Panc1 (cell line): Measurements from ENCODE around the gene SLC22A2. TPM values are rescaled to one million over a fixed set of nuclear protein-coding genes. Genes with fewer than 3 reads are reported as not detected.

Experiments
- ATAC-seq: fragments of 200-7000 bp; cut with Tn5 transposase; 2 replicates; pipeline ENCODE4 v1.9.1; 2020; ENCODE audit warnings: mild to moderate bottlenecking, moderate library complexity
- BruUV-seq: library from RNA; stranded (reverse); fragments of 400-500 nt; replicated peaks from 2 replicates; lab custom pipeline; 2021; lab: Mats Ljungman, UMichigan
- CTCF ChIA-PET: fragments of 300-600 bp; sonication (Branson Sonifier 250); formaldehyde crosslinking; loops from one replicate; lab custom pipeline; 2022; ENCODE audit warnings: antibody characterized with exemption; lab: Charles Lee
- POLR2A ChIA-PET: fragments of 300-600 bp; sonication (Branson Sonifier 250); formaldehyde crosslinking; loops from one replicate; lab custom pipeline; 2022; ENCODE audit warnings: antibody characterized with exemption; lab: Charles Lee
- DNase-seq: peaks from one replicate; pipeline ENCODE4 v3.0.0-alpha.2; 2010; ENCODE audit warnings: low read depth, low spot score
- H3K27ac ChIP-seq: 2 replicates; pipeline ENCODE4 v1.5.1; 2011; ENCODE audit warnings: mild to moderate bottlenecking, low read length, inconsistent platforms
- H3K27me3 ChIP-seq: fragments of 200-500 bp; sonication (Bioruptor generic); 2 replicates; pipeline ENCODE4 v1.6.0; 2014; ENCODE audit warnings: low read length, inconsistent platforms; ENCODE audit not compliant: control insufficient read depth, insufficient read depth
- H3K36me3 ChIP-seq: fragments of 200-500 bp; sonication (Bioruptor generic); 2 replicates; pipeline ENCODE4 v1.5.1; 2014; ENCODE audit warnings: inconsistent platforms, mild to moderate bottlenecking, low read length, moderate library complexity; ENCODE audit not compliant: control insufficient read depth, insufficient read depth
- H3K4me1 ChIP-seq: 2 replicates; pipeline ENCODE4 v1.5.1; 2011; ENCODE audit warnings: inconsistent platforms, mild to moderate bottlenecking, low read length, moderate library complexity; ENCODE audit not compliant: control insufficient read depth, insufficient read depth
- H3K4me3 ChIP-seq, 2 experiments: 2 replicates each; pipeline ENCODE4 v1.5.1; 2011 to 2012; ENCODE audit warnings: low read depth in 2 of 2, low read length in 2 of 2, mild to moderate bottlenecking in 2 of 2, inconsistent platforms in 1 of 2, moderate library complexity in 1 of 2
- H3K9me3 ChIP-seq: fragments of 200-500 bp; sonication (Bioruptor generic); 2 replicates; pipeline ENCODE4 v1.5.1; 2014; ENCODE audit warnings: low read depth, mild to moderate bottlenecking, inconsistent platforms, low read length, moderate library complexity; ENCODE audit not compliant: control insufficient read depth, insufficient read depth
- CTCF ChIP-seq: fragments of 450-650 bp; IDR thresholded peaks from 2 replicates; pipeline ENCODE4 v1.5.1; 2017; ENCODE audit warnings: mild to moderate bottlenecking
- POLR2AphosphoS5 ChIP-seq: IDR thresholded peaks from 2 replicates; pipeline ENCODE4 v1.6.1; 2012; ENCODE audit warnings: mild to moderate bottlenecking, low read depth, low read length, moderate library complexity
- REST ChIP-seq, 2 experiments: IDR thresholded peaks; 2 replicates each; pipeline ENCODE4 v1.6.1; 2011 to 2012; ENCODE audit warnings: low read depth in 2 of 2, control low read depth in 1 of 2, low read length in 1 of 2, mild to moderate bottlenecking in 1 of 2, moderate library complexity in 1 of 2; ENCODE audit not compliant: insufficient read depth in 1 of 2
- SIN3A ChIP-seq: IDR thresholded peaks from 2 replicates; pipeline ENCODE4 v1.6.1; 2012; ENCODE audit warnings: low read depth, mild to moderate bottlenecking, low read length, moderate library complexity, borderline replicate concordance; ENCODE audit not compliant: insufficient read depth
- TCF7L2 ChIP-seq: IDR thresholded peaks from 2 replicates; pipeline ENCODE4 v1.6.1; 2011; ENCODE audit warnings: mild to moderate bottlenecking, low read depth, low read length, inconsistent platforms
- in situ Hi-C: cut with HindIII; loops from 2 replicates; pipeline ENCODE4 v1.10.0; 2016; ENCODE audit warnings: low sequenced_read_pairs, low pct_unique_long_range_greater_than_20kb
- intact Hi-C: fragments of 100-400 bp; cut with micrococcal nuclease; formaldehyde crosslinking; loops from one replicate; pipeline ENCODE4 v1.10.0; 2022; ENCODE audit not compliant: unreplicated experiment
- total RNA-seq: library from RNA; stranded (reverse); gene quantifications from one replicate; pipeline ENCODE4 v1.2.1, GENCODE V29; 2021; ENCODE audit not compliant: unreplicated experiment

SLC22A2 gene
- total RNA-seq, 1 experiment from 2014 or later = not detected

DNA sequence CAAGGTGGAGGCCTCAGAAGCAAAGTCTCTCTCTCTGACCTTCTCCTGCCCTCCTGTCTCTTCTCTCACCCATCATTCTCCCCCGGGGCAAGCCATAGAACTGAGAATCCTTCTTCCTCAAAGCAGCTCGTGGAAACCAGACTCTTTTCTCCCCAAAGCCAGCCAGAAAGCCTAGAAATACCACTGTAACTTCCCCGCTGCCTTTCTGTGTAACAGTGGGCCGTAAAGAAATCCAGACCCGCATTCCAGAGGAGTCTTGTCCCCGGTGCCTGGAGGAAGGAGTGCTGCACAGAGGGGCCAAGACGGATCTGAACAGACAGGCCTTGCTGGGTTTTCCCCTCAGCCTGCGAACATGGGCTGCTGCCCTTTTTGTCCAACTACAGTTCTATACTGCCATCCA lies 977 bp upstream of the SLC22A2 start:
- intact Hi-C loops = no loop called here
- CTCF ChIA-PET = no interaction called here

DNA sequence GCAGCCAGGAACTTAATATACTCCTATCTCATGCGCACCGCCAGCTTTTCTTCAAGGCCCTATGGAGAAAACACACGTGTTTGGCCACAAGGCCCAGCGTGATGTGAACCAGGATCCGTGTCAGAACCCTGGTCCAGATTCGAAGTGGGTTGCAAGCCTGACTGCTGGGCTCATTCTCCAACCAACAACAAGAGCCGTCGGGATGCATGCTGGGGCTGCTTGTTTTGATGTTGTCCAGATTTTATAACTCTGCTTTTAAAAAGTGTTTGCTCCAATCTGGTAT lies 463 bp upstream of the SLC22A2 start:
- ChIA-PET POLR2A (no interaction called here), CTCF (no interaction called here)
- ATAC-seq (no peak), DNase-seq (no peak)
- no TSS peak for BruUV-seq
- in situ Hi-C loops = no loop called here
- H3K9me3 ChIP-seq = no peaks in the 10 kb centered on the region
- H3K36me3 ChIP-seq = no peaks in the 10 kb centered on the region
- no peaks in the 10 kb centered on the region for H3K27me3 ChIP-seq
- H3K27ac ChIP-seq = no peak overlapping the region
- TF ChIP-seq TCF7L2 = no peak
- no peak for TF ChIP-seq CTCF
- TF ChIP-seq POLR2AphosphoS5 = no peak
- TF ChIP-seq REST (IDR thresholded peaks at IDR 0.05; ENCODE audit: insufficient read depth in 1 of 2, low read depth in 2 of 2, low read length in 1 of 2) = no peak
- no peak for TF ChIP-seq SIN3A
- no peaks in the 10 kb centered on the region for H3K4me1 ChIP-seq
- intact Hi-C loops = no loop called here
- H3K4me3 ChIP-seq = no peak overlapping the region

More for the DNA sequence above, 977 bp upstream of the SLC22A2 start:
- Histone ChIP-seq H3K9me3 (no peaks in the 10 kb centered on the region), H3K27ac (no peak overlapping the region), H3K27me3 (no peaks in the 10 kb centered on the region), H3K36me3 (no peaks in the 10 kb centered on the region), H3K4me3 (no peak overlapping the region), H3K4me1 (no peaks in the 10 kb centered on the region)
- BruUV-seq = no TSS peak
- no peak for TF ChIP-seq POLR2AphosphoS5
- no peak for TF ChIP-seq TCF7L2
- no peak for TF ChIP-seq SIN3A
- TF ChIP-seq CTCF = no peak
- no peak for TF ChIP-seq REST (IDR thresholded peaks at IDR 0.05; ENCODE audit: insufficient read depth in 1 of 2, low read depth in 2 of 2, low read length in 1 of 2)
- POLR2A ChIA-PET = no interaction called here
- DNase-seq (no peak), ATAC-seq (no peak)
- in situ Hi-C loops = no loop called here
